ENCODE data around the gene CEBPZ.

GRCh38 chr2:37164757-37165156 lies 66.6 kb downstream of the CEBPZ start:
- TF ChIP-seq ZNF281 (CRISPR knock-in tag; IDR thresholded peaks at IDR 0.05; ENCODE audit: borderline replicate concordance) (no peak), ZNF773 (CRISPR knock-in tag; IDR thresholded peaks at IDR 0.05; ENCODE audit: borderline replicate concordance) (no peak), KAT7 (CRISPR knock-in tag; IDR thresholded peaks at IDR 0.05; ENCODE audit: borderline replicate concordance) (no peak), ZNF333 (CRISPR knock-in tag; IDR thresholded peaks at IDR 0.05; ENCODE audit: borderline replicate concordance) (no peak), MAFK (conservative IDR thresholded peaks at IDR 0.05 in 1 of 2, IDR thresholded peaks at IDR 0.05 in 1 of 2; ENCODE audit: low read length in 2 of 2) (no peak), CTCF (CRISPR knock-in tag; IDR thresholded peaks at IDR 0.05) (no peak), REST (IDR thresholded peaks at IDR 0.05; ENCODE audit: borderline replicate concordance in 1 of 2, low read depth in 1 of 2, low read length in 2 of 2) (no peak), THAP7 (CRISPR knock-in tag; IDR thresholded peaks at IDR 0.05) (no peak), NFYC (CRISPR knock-in tag; IDR thresholded peaks at IDR 0.05) (no peak), ZNF878 (CRISPR knock-in tag; IDR thresholded peaks at IDR 0.05) (no peak), EZH2 (conservative IDR thresholded peaks at IDR 0.05; ENCODE audit: low read depth, low read length) (no peak), MTA3 (CRISPR knock-in tag; IDR thresholded peaks at IDR 0.05) (no peak), ZNF33B (CRISPR knock-in tag; IDR thresholded peaks at IDR 0.05) (no peak), RXRA (CRISPR knock-in tag; IDR thresholded peaks at IDR 0.05) (no peak)
